Esophagus muscularis mucosa (tissue), 4 donors: ENCODE data around the gene LPCAT2. TPM values are rescaled to one million over a fixed set of nuclear protein-coding genes. Genes with fewer than 3 reads are reported as not detected.

ENCODE experiments used
- DNase-seq: peaks from one replicate; pipeline ENCODE4 v3.0.0-alpha.2; 2017; ENCODE audit errors: extremely low spot score
- H3K27ac ChIP-seq, 4 donors: fragments of 200-600 bp; sonication (generic); replicated peaks in 1 of 4; 1 replicate in 3 of 4; 2 replicates in 1 of 4; pipeline ENCODE4 v1.5.1; 2016 to 2019; ENCODE audit warnings: mild to moderate bottlenecking in 1 of 4
- H3K27me3 ChIP-seq, 4 donors: fragments of 200-600 bp; sonication (generic); one replicate each; pipeline versions ENCODE4 v1.5.1 to v1.6.0; 2016 to 2019
- H3K36me3 ChIP-seq, 4 donors: fragments of 200-600 bp; sonication (generic); one replicate each; pipeline ENCODE4 v1.5.1; 2016 to 2019
- H3K4me1 ChIP-seq, 4 donors: fragments of 200-600 bp; sonication (generic); one replicate each; pipeline ENCODE4 v1.5.1; 2016 to 2019
- H3K4me3 ChIP-seq, 4 donors: fragments of 200-600 bp; sonication (generic); 1 replicate in 2 of 4; 2 replicates in 2 of 4; pipeline ENCODE4 v1.5.1; 2016 to 2019; ENCODE audit warnings: mild to moderate bottlenecking in 4 of 4, moderate library complexity in 1 of 4
- H3K9me3 ChIP-seq, 4 donors: fragments of 200-600 bp; sonication (generic); 1 replicate in 3 of 4; 2 replicates in 1 of 4; pipeline ENCODE4 v1.5.1; 2016 to 2019
- EP300 ChIP-seq: sonication (generic); formaldehyde crosslinking; IDR thresholded peaks from one replicate; pipeline ENCODE4 v1.6.1; 2017; ENCODE audit warnings: antibody characterized with exemption
- POLR2A ChIP-seq: fragments of 450-650 bp; IDR thresholded peaks from one replicate; pipeline ENCODE4 v1.6.1; 2017; ENCODE audit warnings: antibody characterized with exemption, moderate library complexity, mild to moderate bottlenecking, low read depth
- POLR2AphosphoS5 ChIP-seq, 2 donors: sonication (generic); formaldehyde crosslinking; IDR thresholded peaks; one replicate each; pipeline ENCODE4 v1.6.1; 2017; ENCODE audit warnings: antibody characterized with exemption in 2 of 2
- WGBS: methylation state at CpG from one replicate; pipeline ENCODE4 v1.1.5; 2018; 5-methylcytosine and 5-hydroxymethylcytosine counted together
- intact Hi-C: fragments of 100-400 bp; cut with DNase I; formaldehyde crosslinking; loops from one replicate; pipeline ENCODE4 v1.15.1; 2023
- total RNA-seq, 4 donors: library from RNA; depleted of rRNA; stranded (reverse); fragments of >200 nt; gene quantifications; one replicate each; pipeline versions ENCODE4 v1.1.0 to v1.2.1, GENCODE V29; 2016
- TF ChIP-seq, protein P1 (sequence below), 3 experiments: fragments of 200-600 bp in 2 of 3; fragments of 450-650 bp in 1 of 3; sonication (generic) in 2 of 3; IDR thresholded peaks; one replicate each; pipeline ENCODE4 v1.5.1; 2017 to 2019; ENCODE audit warnings: antibody characterized with exemption in 3 of 3, mild to moderate bottlenecking in 2 of 3, moderate library complexity in 1 of 3

Gene LPCAT2
- total RNA-seq, 4 donors from 2014 or later = 9.6 to 12.9 (median 12.0) TPM

DNA sequence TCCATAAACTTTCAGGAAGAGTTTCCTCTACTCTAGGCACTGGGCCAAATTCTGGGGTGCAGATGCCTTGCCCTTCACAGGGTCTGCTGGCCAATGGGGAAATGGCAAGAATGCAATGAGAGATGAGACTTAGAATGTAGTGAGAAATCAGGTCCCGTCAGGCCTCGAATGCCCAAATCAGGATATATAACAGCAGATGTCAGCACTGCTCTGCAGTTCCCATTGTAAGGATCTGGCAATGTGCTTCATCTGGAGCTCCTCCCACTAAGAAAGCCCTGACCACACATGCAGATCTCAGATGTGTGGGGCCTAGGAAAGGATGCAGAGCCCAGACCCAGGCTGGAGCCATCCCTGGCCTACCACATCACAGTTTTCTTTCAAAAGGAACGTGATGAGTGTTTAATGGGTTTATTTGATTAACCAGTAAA is 13.9 kb upstream of the LPCAT2 start:
- Histone ChIP-seq H3K4me1 (peaks cover 10 to 42% (median 34%) of the 10 kb centered on the region in 4 donors), H3K36me3 (peaks cover 0 to 68% (median 12%) of the 10 kb centered on the region in 4 donors), H3K4me3 (no peak overlapping the region), H3K27ac (no peak overlapping the region), H3K9me3 (no peaks in the 10 kb centered on the region), H3K27me3 (peaks cover 0 to 3% (median 0%) of the 10 kb centered on the region in 4 donors)
- WGBS = 28% methylated on average over 3 of the region's 3 CpGs
- no peak for TF ChIP-seq EP300
- TF ChIP-seq POLR2A = no peak
- TF ChIP-seq, protein P1, sequence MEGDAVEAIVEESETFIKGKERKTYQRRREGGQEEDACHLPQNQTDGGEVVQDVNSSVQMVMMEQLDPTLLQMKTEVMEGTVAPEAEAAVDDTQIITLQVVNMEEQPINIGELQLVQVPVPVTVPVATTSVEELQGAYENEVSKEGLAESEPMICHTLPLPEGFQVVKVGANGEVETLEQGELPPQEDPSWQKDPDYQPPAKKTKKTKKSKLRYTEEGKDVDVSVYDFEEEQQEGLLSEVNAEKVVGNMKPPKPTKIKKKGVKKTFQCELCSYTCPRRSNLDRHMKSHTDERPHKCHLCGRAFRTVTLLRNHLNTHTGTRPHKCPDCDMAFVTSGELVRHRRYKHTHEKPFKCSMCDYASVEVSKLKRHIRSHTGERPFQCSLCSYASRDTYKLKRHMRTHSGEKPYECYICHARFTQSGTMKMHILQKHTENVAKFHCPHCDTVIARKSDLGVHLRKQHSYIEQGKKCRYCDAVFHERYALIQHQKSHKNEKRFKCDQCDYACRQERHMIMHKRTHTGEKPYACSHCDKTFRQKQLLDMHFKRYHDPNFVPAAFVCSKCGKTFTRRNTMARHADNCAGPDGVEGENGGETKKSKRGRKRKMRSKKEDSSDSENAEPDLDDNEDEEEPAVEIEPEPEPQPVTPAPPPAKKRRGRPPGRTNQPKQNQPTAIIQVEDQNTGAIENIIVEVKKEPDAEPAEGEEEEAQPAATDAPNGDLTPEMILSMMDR (IDR thresholded peaks at IDR 0.05) = peak; percentile 43 to 51 (median 51)
- TF ChIP-seq POLR2AphosphoS5 (IDR thresholded peaks at IDR 0.05) = peak in 1 of 2 donors; percentile 50
- DNase-seq = peak; percentile 90
- intact Hi-C loops = loop anchor here (2.0 kb wide), 1 partner anchor 208 kb away; no protein-coding TSS in a partner anchor

DNA sequence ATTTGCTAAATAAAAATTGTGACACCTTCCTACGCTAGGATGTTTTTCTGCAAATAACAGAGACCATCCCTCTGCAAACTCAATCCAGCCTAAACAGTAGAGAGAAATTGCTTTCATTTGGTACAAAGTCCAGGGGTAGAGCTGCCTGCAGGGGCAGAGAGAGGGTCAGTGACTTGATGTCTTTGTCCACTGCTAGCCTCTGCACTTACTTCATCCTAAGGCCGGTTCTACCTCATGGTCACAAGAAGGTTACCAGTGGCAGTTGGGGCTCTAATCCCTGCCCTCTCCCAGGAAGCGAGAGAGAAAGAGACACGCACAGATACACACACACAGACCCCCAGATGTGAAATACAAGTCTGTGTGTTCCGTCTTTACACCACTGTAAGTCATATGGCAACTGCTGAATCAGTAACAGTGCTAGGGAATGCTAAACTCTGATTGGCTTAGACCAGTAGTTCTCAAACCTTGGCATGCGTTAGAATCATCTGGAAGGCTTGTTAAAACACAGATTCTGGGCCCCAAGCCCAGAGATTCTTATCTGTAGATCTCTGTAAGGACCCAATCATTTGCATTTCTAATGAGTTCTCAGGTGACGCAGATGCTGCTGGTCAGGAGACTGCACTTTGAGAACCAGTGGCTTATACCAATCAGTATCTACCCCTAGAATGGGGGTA is 13.1 kb upstream of the LPCAT2 start:
- no peaks in the 10 kb centered on the region for H3K27me3 ChIP-seq
- no peak for TF ChIP-seq EP300
- intact Hi-C loops = loop anchor here (2.0 kb wide), 1 partner anchor 207 kb away; no protein-coding TSS in a partner anchor
- WGBS = 86% methylated on average over 7 of the region's 7 CpGs
- H3K36me3 ChIP-seq = peaks cover 0 to 61% (median 9%) of the 10 kb centered on the region in 4 donors
- no peaks in the 10 kb centered on the region for H3K9me3 ChIP-seq
- H3K27ac ChIP-seq = no peak overlapping the region
- peak; percentile 55 for DNase-seq
- H3K4me3 ChIP-seq = no peak overlapping the region
- H3K4me1 ChIP-seq = peaks cover 18 to 45% (median 35%) of the 10 kb centered on the region in 4 donors

DNA sequence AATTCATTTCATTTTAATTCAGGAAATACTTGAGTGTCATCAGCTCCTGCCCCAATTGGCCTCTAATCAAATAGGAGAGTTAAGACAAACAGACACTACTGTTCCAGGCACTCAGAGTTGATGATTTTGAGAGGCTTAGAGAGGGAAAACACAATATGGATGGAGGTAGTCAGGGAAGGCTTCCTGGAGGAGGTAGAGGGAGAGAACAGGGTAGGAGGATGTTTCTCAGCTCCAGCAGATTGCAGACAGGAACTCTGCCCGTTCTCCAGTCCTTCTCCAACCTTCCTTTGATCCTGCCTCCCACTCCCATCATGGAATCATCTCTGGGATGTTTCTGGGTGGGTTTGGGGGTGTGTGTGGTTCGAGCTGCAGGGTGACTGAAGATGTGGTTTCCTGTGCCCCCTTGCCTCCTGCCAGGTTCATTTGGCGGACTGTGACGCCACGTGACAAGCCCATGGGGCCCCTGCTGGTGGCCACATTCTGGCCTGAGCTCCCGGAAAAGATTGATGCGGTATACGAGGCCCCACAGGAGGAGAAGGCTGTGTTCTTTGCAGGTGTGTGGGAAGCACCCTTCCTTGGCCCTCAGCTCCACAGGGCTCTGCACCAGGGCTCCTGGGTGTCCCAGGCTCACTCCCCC is 12.2 kb upstream of the LPCAT2 start:
- Histone ChIP-seq H3K4me3 (no peak overlapping the region), H3K9me3 (no peaks in the 10 kb centered on the region), H3K27me3 (no peaks in the 10 kb centered on the region), H3K27ac (no peak overlapping the region), H3K4me1 (peaks cover 26 to 53% (median 41%) of the 10 kb centered on the region in 4 donors), H3K36me3 (peaks cover 0 to 55% (median 9%) of the 10 kb centered on the region in 4 donors)
- WGBS = 82% methylated on average over 8 of the region's 8 CpGs
- intact Hi-C loops = no loop called here
- DNase-seq = peak; percentile 86
- TF ChIP-seq POLR2AphosphoS5 (IDR thresholded peaks at IDR 0.05) (no peak), EP300 (no peak), POLR2A (no peak)
- TF ChIP-seq, protein P1 (IDR thresholded peaks at IDR 0.05) = no peak

DNA sequence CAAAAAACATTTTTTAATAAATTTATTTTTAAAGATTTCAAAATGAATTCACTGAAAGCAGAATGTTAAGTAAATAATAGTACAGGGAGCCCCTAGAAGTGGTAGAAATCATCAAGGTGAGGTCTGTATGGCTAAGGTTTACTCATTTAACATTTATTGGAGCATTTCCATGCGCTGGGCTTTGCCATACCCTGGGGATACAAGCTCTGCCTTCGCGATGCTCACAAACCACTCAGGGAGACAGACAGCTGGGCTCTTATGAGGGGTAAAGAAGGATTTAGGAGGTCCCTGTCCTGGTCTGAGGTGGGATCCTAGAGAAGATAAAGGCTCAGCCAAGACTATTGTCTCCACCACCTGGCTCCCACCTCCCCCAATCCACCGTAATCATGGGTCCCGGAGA is 11.3 kb upstream of the LPCAT2 start:
- Histone ChIP-seq H3K4me3 (no peak overlapping the region), H3K36me3 (peaks cover 0 to 55% (median 9%) of the 10 kb centered on the region in 4 donors), H3K27me3 (no peaks in the 10 kb centered on the region), H3K4me1 (peaks cover 34 to 58% (median 50%) of the 10 kb centered on the region in 4 donors), H3K9me3 (no peaks in the 10 kb centered on the region), H3K27ac (no peak overlapping the region)
- WGBS = 96% methylated on average over 5 of the region's 5 CpGs
- DNase-seq = peak; percentile 78
- intact Hi-C loops = no loop called here
- TF ChIP-seq POLR2A (no peak), POLR2AphosphoS5 (IDR thresholded peaks at IDR 0.05) (no peak), EP300 (no peak)
- TF ChIP-seq, protein P1 (IDR thresholded peaks at IDR 0.05) = no peak

DNA sequence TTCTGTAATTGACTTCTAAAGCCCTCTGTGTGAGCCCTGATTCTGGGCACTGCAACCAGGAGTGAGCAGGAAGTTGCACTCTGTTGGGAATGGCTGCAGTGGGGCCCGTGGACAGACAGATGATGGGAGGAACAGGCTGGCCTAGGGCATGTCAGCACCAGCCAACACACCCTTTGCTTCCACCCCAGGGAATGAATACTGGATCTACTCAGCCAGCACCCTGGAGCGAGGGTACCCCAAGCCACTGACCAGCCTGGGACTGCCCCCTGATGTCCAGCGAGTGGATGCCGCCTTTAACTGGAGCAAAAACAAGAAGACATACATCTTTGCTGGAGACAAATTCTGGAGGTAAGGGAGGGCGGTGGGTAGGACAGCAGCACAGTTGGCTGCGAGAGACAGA is 10.8 kb upstream of the LPCAT2 start:
- Histone ChIP-seq H3K9me3 (no peaks in the 10 kb centered on the region), H3K27ac (no peak overlapping the region), H3K4me3 (no peak overlapping the region), H3K4me1 (peaks cover 40 to 64% (median 55%) of the 10 kb centered on the region in 4 donors), H3K27me3 (no peaks in the 10 kb centered on the region), H3K36me3 (peaks cover 0 to 50% (median 9%) of the 10 kb centered on the region in 4 donors)
- intact Hi-C loops = no loop called here
- TF ChIP-seq POLR2A (no peak), EP300 (no peak), POLR2AphosphoS5 (IDR thresholded peaks at IDR 0.05) (no peak)
- TF ChIP-seq, protein P1 (IDR thresholded peaks at IDR 0.05) = no peak
- peak; percentile 88 for DNase-seq
- 90% methylated on average over 6 of the region's 6 CpGs for WGBS
